ENCODE data around the gene KRTAP2-1. TPM values are rescaled to one million over a fixed set of nuclear protein-coding genes. Genes with fewer than 3 reads are reported as not detected.
"Not testable (repeated sequence)": the region's sequence is repeated elsewhere in the genome, so short reads cannot be mapped to it uniquely, and the experiment has no call there.

Gene KRTAP2-1
- total and polyA plus RNA-seq, 4 experiments from 2014 or later = not detected

- Mint-ChIP-seq H3K27me3 (peaks cover under 1 to 4% of the 10 kb centered on the region in 2 donors), H3K4me3 (no peak overlapping the region), H3K36me3 (no peaks in the 10 kb centered on the region), H3K4me1 (no peaks in the 10 kb centered on the region), H3K27ac (no peak overlapping the region), H3K9me3 (no peaks in the 10 kb centered on the region)
- Histone ChIP-seq H3K27ac (ENCODE audit: low read depth, low read length) (no peak overlapping the region), H3K9me3 (ENCODE audit: control insufficient read depth in 1 of 2, low read length in 2 of 2) (no peaks in the 10 kb centered on the region), H3K4me3 (ENCODE audit: low read length in 2 of 2) (no peak overlapping the region), H3K27me3 (ENCODE audit: insufficient read depth, low read length) (no peaks in the 10 kb centered on the region), H3K4me1 (ENCODE audit: insufficient read depth, low read length) (no peaks in the 10 kb centered on the region), H3K36me3 (ENCODE audit: insufficient read depth, low read length) (no peaks in the 10 kb centered on the region)
- CTCF ChIA-PET (ENCODE audit: partially characterized antibody) = no interaction called here
- intact Hi-C loops (cut with micrococcal nuclease) = no loop called here
- POLR2A ChIA-PET (ENCODE audit: partially characterized antibody) = no interaction called here
- DNase-seq = no peak
Observed at GRCh38 chr17:41009936-41010335, 37.2 kb downstream of the KRTAP2-1 start.

GRCh38 chr17:41009301-41009760, 37.8 kb downstream of the KRTAP2-1 start:
- Histone ChIP-seq H3K36me3 (ENCODE audit: insufficient read depth, low read length) (no peaks in the 10 kb centered on the region), H3K4me3 (ENCODE audit: low read length in 2 of 2) (no peak overlapping the region), H3K4me1 (ENCODE audit: insufficient read depth, low read length) (no peaks in the 10 kb centered on the region), H3K27ac (ENCODE audit: low read depth, low read length) (no peak overlapping the region), H3K27me3 (ENCODE audit: insufficient read depth, low read length) (no peaks in the 10 kb centered on the region), H3K9me3 (ENCODE audit: control insufficient read depth in 1 of 2, low read length in 2 of 2) (no peaks in the 10 kb centered on the region)
- no peak overlapping the region for H3K27ac Mint-ChIP-seq
- peaks cover 2 to 4% of the 10 kb centered on the region in 2 donors for H3K27me3 Mint-ChIP-seq
- no peaks in the 10 kb centered on the region for H3K4me1 Mint-ChIP-seq
- no peaks in the 10 kb centered on the region for H3K36me3 Mint-ChIP-seq
- DNase-seq = no peak
- ChIA-PET POLR2A (ENCODE audit: partially characterized antibody) (no interaction called here), CTCF (ENCODE audit: partially characterized antibody) (no interaction called here)
- intact Hi-C loops (cut with micrococcal nuclease) = no loop called here
- H3K9me3 Mint-ChIP-seq = no peaks in the 10 kb centered on the region
- H3K4me3 Mint-ChIP-seq = no peak overlapping the region

GRCh38 chr17:41008811-41009210, 38.3 kb downstream of the KRTAP2-1 start, which contains the start of gene KRTAP3-1:
Gene KRTAP3-1, minus strand, starts transcription at chr17:41009128. Its CDS starts 54 bp downstream, at chr17:41009074.
- Mint-ChIP-seq H3K27me3 (peaks cover 5 to 6% of the 10 kb centered on the region in 2 donors), H3K36me3 (no peaks in the 10 kb centered on the region), H3K4me3 (no peak within 1 kb of the TSS), H3K4me1 (no peaks in the 10 kb centered on the region), H3K27ac (no peak within 1 kb of the TSS), H3K9me3 (no peaks in the 10 kb centered on the region)
- ChIA-PET POLR2A (ENCODE audit: partially characterized antibody) (no interaction called here), CTCF (ENCODE audit: partially characterized antibody) (no interaction called here)
- no peaks in the 10 kb centered on the region for H3K36me3 ChIP-seq (ENCODE audit: insufficient read depth, low read length)
- H3K4me3 ChIP-seq (ENCODE audit: low read length in 2 of 2) = no peak within 1 kb of the TSS
- H3K27me3 ChIP-seq (ENCODE audit: insufficient read depth, low read length) = no peaks in the 10 kb centered on the region
- H3K27ac ChIP-seq (ENCODE audit: low read depth, low read length) = no peak within 1 kb of the TSS
- no peaks in the 10 kb centered on the region for H3K9me3 ChIP-seq (ENCODE audit: control insufficient read depth in 1 of 2, low read length in 2 of 2)
- intact Hi-C loops (cut with micrococcal nuclease) = no loop called here
- no peak for DNase-seq
- H3K4me1 ChIP-seq (ENCODE audit: insufficient read depth, low read length) = no peaks in the 10 kb centered on the region

- H3K27ac Mint-ChIP-seq = no peak overlapping the region
- H3K9me3 Mint-ChIP-seq = no peaks in the 10 kb centered on the region
- DNase-seq = no peak
- no peak overlapping the region for H3K27ac ChIP-seq (ENCODE audit: low read depth, low read length)
- CTCF ChIA-PET (ENCODE audit: partially characterized antibody) = no interaction called here
- no peaks in the 10 kb centered on the region for H3K36me3 Mint-ChIP-seq
- H3K27me3 Mint-ChIP-seq = peaks cover 18 to 19% of the 10 kb centered on the region in 2 donors
- POLR2A ChIA-PET (ENCODE audit: partially characterized antibody) = no interaction called here
- no peaks in the 10 kb centered on the region for H3K9me3 ChIP-seq (ENCODE audit: control insufficient read depth in 1 of 2, low read length in 2 of 2)
- no peaks in the 10 kb centered on the region for H3K4me1 ChIP-seq (ENCODE audit: insufficient read depth, low read length)
- H3K4me1 Mint-ChIP-seq = no peaks in the 10 kb centered on the region
- no peak overlapping the region for H3K4me3 Mint-ChIP-seq
- intact Hi-C loops (cut with micrococcal nuclease) = no loop called here
- H3K36me3 ChIP-seq (ENCODE audit: insufficient read depth, low read length) = no peaks in the 10 kb centered on the region
- H3K4me3 ChIP-seq (ENCODE audit: low read length in 2 of 2) = no peak overlapping the region
- H3K27me3 ChIP-seq (ENCODE audit: insufficient read depth, low read length) = no peaks in the 10 kb centered on the region
Observed at GRCh38 chr17:41004397-41004796, 42.7 kb downstream of the KRTAP2-1 start.

GRCh38 chr17:41003926-41004325, 43.2 kb downstream of the KRTAP2-1 start:
- intact Hi-C loops (cut with micrococcal nuclease) = no loop called here
- ChIA-PET CTCF (ENCODE audit: partially characterized antibody) (no interaction called here), POLR2A (ENCODE audit: partially characterized antibody) (no interaction called here)
- Histone ChIP-seq H3K36me3 (ENCODE audit: insufficient read depth, low read length) (no peaks in the 10 kb centered on the region), H3K9me3 (ENCODE audit: control insufficient read depth in 1 of 2, low read length in 2 of 2) (no peaks in the 10 kb centered on the region), H3K27me3 (ENCODE audit: insufficient read depth, low read length) (no peaks in the 10 kb centered on the region), H3K27ac (ENCODE audit: low read depth, low read length) (no peak overlapping the region), H3K4me1 (ENCODE audit: insufficient read depth, low read length) (no peaks in the 10 kb centered on the region), H3K4me3 (ENCODE audit: low read length in 2 of 2) (no peak overlapping the region)
- DNase-seq = no peak
- no peaks in the 10 kb centered on the region for H3K36me3 Mint-ChIP-seq
- no peaks in the 10 kb centered on the region for H3K4me1 Mint-ChIP-seq
- H3K27me3 Mint-ChIP-seq = peaks cover 23% of the 10 kb centered on the region in 2 donors
- no peaks in the 10 kb centered on the region for H3K9me3 Mint-ChIP-seq
- H3K4me3 Mint-ChIP-seq = no peak overlapping the region
- no peak overlapping the region for H3K27ac Mint-ChIP-seq

GRCh38 chr17:41002814-41003213, 44.3 kb downstream of the KRTAP2-1 start:
- H3K9me3 Mint-ChIP-seq = no peaks in the 10 kb centered on the region
- H3K27me3 Mint-ChIP-seq = peaks cover 23 to 25% of the 10 kb centered on the region in 2 donors
- H3K36me3 Mint-ChIP-seq = no peaks in the 10 kb centered on the region
- H3K4me1 Mint-ChIP-seq = no peaks in the 10 kb centered on the region
- no peaks in the 10 kb centered on the region for H3K27me3 ChIP-seq (ENCODE audit: insufficient read depth, low read length)
- intact Hi-C loops (cut with micrococcal nuclease) = no loop called here
- no peak overlapping the region for H3K4me3 ChIP-seq (ENCODE audit: low read length in 2 of 2)
- no peak overlapping the region for H3K27ac Mint-ChIP-seq
- no peaks in the 10 kb centered on the region for H3K9me3 ChIP-seq (ENCODE audit: control insufficient read depth in 1 of 2, low read length in 2 of 2)
- H3K4me3 Mint-ChIP-seq = no peak overlapping the region
- ChIA-PET CTCF (ENCODE audit: partially characterized antibody) (no interaction called here), POLR2A (ENCODE audit: partially characterized antibody) (no interaction called here)
- no peaks in the 10 kb centered on the region for H3K36me3 ChIP-seq (ENCODE audit: insufficient read depth, low read length)
- no peaks in the 10 kb centered on the region for H3K4me1 ChIP-seq (ENCODE audit: insufficient read depth, low read length)
- no peak for DNase-seq
- no peak overlapping the region for H3K27ac ChIP-seq (ENCODE audit: low read depth, low read length)

GRCh38 chr17:41001795-41002194, 45.3 kb downstream of the KRTAP2-1 start:
- Mint-ChIP-seq H3K9me3 (no peaks in the 10 kb centered on the region), H3K4me3 (no peak overlapping the region), H3K36me3 (no peaks in the 10 kb centered on the region), H3K27ac (no peak overlapping the region), H3K4me1 (no peaks in the 10 kb centered on the region), H3K27me3 (peaks cover 32 to 33% of the 10 kb centered on the region in 2 donors)
- no peaks in the 10 kb centered on the region for H3K9me3 ChIP-seq (ENCODE audit: control insufficient read depth in 1 of 2, low read length in 2 of 2)
- no peak overlapping the region for H3K4me3 ChIP-seq (ENCODE audit: low read length in 2 of 2)
- no peaks in the 10 kb centered on the region for H3K27me3 ChIP-seq (ENCODE audit: insufficient read depth, low read length)
- H3K4me1 ChIP-seq (ENCODE audit: insufficient read depth, low read length) = no peaks in the 10 kb centered on the region
- no peaks in the 10 kb centered on the region for H3K36me3 ChIP-seq (ENCODE audit: insufficient read depth, low read length)
- CTCF ChIA-PET (ENCODE audit: partially characterized antibody) = no interaction called here
- POLR2A ChIA-PET (ENCODE audit: partially characterized antibody) = no interaction called here
- DNase-seq = no peak
- intact Hi-C loops (cut with micrococcal nuclease) = no loop called here
- H3K27ac ChIP-seq (ENCODE audit: low read depth, low read length) = no peak overlapping the region

- H3K27me3 ChIP-seq (ENCODE audit: insufficient read depth, low read length); H3K36me3 ChIP-seq (ENCODE audit: insufficient read depth, low read length); DNase-seq; H3K27ac ChIP-seq (ENCODE audit: low read depth, low read length); H3K4me1 Mint-ChIP-seq; CTCF ChIA-PET (ENCODE audit: partially characterized antibody); H3K36me3 Mint-ChIP-seq; H3K9me3 Mint-ChIP-seq; POLR2A ChIA-PET (ENCODE audit: partially characterized antibody); H3K27ac Mint-ChIP-seq; H3K4me3 ChIP-seq (ENCODE audit: low read length in 2 of 2); H3K9me3 ChIP-seq (ENCODE audit: control insufficient read depth in 1 of 2, low read length in 2 of 2); H3K4me1 ChIP-seq (ENCODE audit: insufficient read depth, low read length); intact Hi-C loops (cut with micrococcal nuclease): not testable (repeated sequence)
- Mint-ChIP-seq H3K4me3 (peak within 1 kb of the TSS in 1 of 8 donors; percentile 17), H3K27me3 (peaks cover 37 to 41% of the 10 kb centered on the region in 2 donors)
Observed at GRCh38 chr17:40999563-40999962, 47.6 kb downstream of the KRTAP2-1 start, which contains the start of gene KRTAP3-2. Gene KRTAP3-2, minus strand, starts transcription at chr17:40999906. Its CDS starts 53 bp downstream, at chr17:40999853.

All from CD4-positive, alpha-beta memory T cell (primary cell).